Endothelial cell (in vitro differentiated cells): ENCODE measurements around the gene PRG2. TPM values are rescaled to one million over a fixed set of nuclear protein-coding genes. Genes with fewer than 3 reads are reported as not detected.

ENCODE experiments used
- DNase-seq: peaks from one replicate; pipeline ENCODE4 v3.0.0; 2021; ENCODE audit warnings: low spot score
- H3K27ac Mint-ChIP-seq: one replicate; pipeline ENCODE4 v1.8.0; 2021; ENCODE audit warnings: mixed read lengths, inconsistent platforms; ENCODE audit not compliant: unreplicated experiment
- H3K27me3 Mint-ChIP-seq: one replicate; pipeline ENCODE4 v1.8.0; 2021; ENCODE audit warnings: mild to moderate bottlenecking, moderate library complexity, mixed read lengths, inconsistent platforms; ENCODE audit not compliant: unreplicated experiment
- H3K36me3 Mint-ChIP-seq: one replicate; pipeline ENCODE4 v1.8.0; 2021; ENCODE audit warnings: mild to moderate bottlenecking, low read depth, mixed read lengths, inconsistent platforms; ENCODE audit not compliant: unreplicated experiment
- H3K4me1 Mint-ChIP-seq: one replicate; pipeline ENCODE4 v1.8.0; 2021; ENCODE audit warnings: mild to moderate bottlenecking, mixed read lengths, inconsistent platforms; ENCODE audit not compliant: unreplicated experiment
- H3K4me3 Mint-ChIP-seq: one replicate; pipeline ENCODE4 v1.8.0; 2021; ENCODE audit warnings: mild to moderate bottlenecking, mixed read lengths, inconsistent platforms; ENCODE audit not compliant: unreplicated experiment
- H3K9me3 Mint-ChIP-seq: one replicate; pipeline ENCODE4 v1.8.0; 2021; ENCODE audit warnings: mixed read lengths, inconsistent platforms; ENCODE audit not compliant: unreplicated experiment
- total RNA-seq: library from RNA; stranded (reverse); fragmentation: NEBNext Ultra II Directional; extraction: Animal tissue kit (Norgen Biotek cat#: 25700); gene quantifications from one replicate; pipeline ENCODE4 v1.2.1, GENCODE V29; 2021; ENCODE audit not compliant: unreplicated experiment
- TF ChIP-seq, protein P1 (sequence below): fragments of 200-600 bp; sonication (generic); IDR thresholded peaks from one replicate; pipeline ENCODE4 v1.5.0; 2021; ENCODE audit warnings: antibody characterized with exemption; ENCODE audit not compliant: unreplicated experiment

The PRG2 gene
- total RNA-seq, 1 donor from 2014 or later = not detected

DNA sequence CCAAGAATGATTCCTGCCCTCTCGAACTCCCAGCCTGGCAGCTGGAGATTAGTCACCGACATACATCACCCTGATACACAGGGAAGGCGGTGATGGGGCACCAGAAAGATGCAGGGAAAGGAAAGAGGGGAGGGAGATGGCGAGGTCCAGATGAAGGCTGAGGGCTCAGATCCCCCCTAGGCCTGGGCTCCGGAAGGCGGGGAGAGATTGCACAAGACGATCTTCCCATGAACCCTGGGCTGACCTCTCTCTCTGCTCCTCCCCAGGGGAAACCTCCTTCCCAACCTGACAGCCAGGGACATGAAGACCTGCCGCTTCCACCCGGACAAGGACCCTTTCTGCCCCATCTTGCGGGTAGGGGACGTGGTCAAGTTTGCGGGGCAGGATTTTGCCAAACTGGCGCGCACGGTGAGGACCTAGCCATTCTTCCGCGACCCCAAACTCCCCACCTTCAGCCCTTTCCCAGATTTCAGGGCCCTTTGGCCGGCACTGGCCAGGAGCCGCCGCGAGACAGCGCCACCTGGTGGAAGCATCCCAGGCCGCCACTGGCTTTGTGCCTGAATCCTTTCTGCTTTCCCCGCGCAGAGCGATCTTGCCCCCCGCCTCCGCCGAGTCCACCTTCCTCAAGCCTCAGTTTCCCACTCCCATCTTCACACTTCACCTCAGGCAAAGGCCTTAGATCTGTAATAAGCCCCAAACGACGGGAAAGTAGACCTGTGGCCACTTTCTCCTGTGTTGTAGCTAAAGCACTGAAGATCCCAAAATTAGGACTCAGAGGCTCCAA is 40.8 kb downstream of the PRG2 start:
- no peaks in the 10 kb centered on the region for H3K4me1 Mint-ChIP-seq
- H3K9me3 Mint-ChIP-seq = no peaks in the 10 kb centered on the region
- no peaks in the 10 kb centered on the region for H3K36me3 Mint-ChIP-seq
- DNase-seq = peak; percentile 85
- H3K27me3 Mint-ChIP-seq = peaks cover 9% of the 10 kb centered on the region
- H3K27ac Mint-ChIP-seq = no peak overlapping the region
- H3K4me3 Mint-ChIP-seq = no peak overlapping the region
- TF ChIP-seq, protein P1, sequence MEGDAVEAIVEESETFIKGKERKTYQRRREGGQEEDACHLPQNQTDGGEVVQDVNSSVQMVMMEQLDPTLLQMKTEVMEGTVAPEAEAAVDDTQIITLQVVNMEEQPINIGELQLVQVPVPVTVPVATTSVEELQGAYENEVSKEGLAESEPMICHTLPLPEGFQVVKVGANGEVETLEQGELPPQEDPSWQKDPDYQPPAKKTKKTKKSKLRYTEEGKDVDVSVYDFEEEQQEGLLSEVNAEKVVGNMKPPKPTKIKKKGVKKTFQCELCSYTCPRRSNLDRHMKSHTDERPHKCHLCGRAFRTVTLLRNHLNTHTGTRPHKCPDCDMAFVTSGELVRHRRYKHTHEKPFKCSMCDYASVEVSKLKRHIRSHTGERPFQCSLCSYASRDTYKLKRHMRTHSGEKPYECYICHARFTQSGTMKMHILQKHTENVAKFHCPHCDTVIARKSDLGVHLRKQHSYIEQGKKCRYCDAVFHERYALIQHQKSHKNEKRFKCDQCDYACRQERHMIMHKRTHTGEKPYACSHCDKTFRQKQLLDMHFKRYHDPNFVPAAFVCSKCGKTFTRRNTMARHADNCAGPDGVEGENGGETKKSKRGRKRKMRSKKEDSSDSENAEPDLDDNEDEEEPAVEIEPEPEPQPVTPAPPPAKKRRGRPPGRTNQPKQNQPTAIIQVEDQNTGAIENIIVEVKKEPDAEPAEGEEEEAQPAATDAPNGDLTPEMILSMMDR = peak; percentile 92

DNA sequence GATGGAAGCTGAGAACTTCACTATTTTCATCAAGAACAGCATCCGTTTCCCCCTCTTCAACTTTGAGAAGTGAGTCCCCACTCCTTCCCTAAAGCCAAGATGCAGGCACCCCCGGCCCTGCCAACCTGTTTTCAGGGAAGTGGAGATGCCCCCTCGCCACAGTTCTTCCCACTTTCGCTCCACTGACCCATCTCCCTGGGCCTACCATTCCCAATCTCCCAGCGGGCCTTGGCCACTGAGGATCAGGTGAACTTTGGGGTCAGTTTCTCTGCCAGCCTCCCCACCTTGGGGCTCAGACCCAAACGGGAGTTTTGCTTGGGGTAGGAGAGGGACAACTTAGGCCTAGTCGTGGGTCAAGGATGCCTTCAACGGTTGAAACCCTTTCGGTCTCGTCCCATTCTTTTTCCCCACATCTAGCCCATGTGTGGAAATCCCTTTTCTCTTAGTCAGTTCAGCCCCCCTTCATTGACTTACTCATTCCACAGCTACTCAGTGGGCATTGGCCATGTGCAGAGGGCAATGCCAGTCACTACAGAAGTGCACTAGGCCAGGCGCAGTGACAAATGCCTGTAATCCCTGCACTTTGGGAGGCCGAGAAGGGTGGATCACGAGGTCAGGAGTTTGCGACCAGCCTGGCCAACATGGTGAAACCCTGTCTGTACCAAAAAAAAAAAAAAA is 41.7 kb downstream of the PRG2 start:
- no peaks in the 10 kb centered on the region for H3K4me1 Mint-ChIP-seq
- no peaks in the 10 kb centered on the region for H3K9me3 Mint-ChIP-seq
- H3K36me3 Mint-ChIP-seq = no peaks in the 10 kb centered on the region
- TF ChIP-seq, protein P1 = no peak
- H3K27me3 Mint-ChIP-seq = peaks cover 7% of the 10 kb centered on the region
- no peak for DNase-seq
- no peak overlapping the region for H3K27ac Mint-ChIP-seq
- no peak overlapping the region for H3K4me3 Mint-ChIP-seq

DNA sequence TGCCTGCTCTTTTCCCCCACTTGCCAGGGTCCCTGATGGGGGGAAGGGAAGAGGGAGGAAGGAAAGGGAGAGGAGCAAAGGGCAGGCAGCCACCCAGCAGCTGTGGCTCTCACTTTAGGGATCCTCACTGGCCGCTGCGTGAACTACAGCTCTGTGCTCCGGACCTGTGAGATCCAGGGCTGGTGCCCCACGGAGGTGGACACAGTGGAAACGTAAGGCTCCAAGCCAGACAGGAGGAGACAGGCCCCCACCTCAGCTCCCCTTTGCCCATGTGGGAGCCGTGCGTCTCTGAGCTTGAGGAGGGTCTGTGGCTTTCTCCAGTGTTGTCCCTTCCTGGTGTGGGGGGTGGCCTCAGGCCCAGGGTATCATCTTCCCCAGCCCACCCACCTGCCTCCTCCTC is 42.4 kb downstream of the PRG2 start:
- no peaks in the 10 kb centered on the region for H3K36me3 Mint-ChIP-seq
- H3K9me3 Mint-ChIP-seq = no peaks in the 10 kb centered on the region
- DNase-seq = no peak
- TF ChIP-seq, protein P1 = no peak
- no peak overlapping the region for H3K27ac Mint-ChIP-seq
- no peaks in the 10 kb centered on the region for H3K4me1 Mint-ChIP-seq
- peaks cover 5% of the 10 kb centered on the region for H3K27me3 Mint-ChIP-seq
- H3K4me3 Mint-ChIP-seq = no peak overlapping the region

DNA sequence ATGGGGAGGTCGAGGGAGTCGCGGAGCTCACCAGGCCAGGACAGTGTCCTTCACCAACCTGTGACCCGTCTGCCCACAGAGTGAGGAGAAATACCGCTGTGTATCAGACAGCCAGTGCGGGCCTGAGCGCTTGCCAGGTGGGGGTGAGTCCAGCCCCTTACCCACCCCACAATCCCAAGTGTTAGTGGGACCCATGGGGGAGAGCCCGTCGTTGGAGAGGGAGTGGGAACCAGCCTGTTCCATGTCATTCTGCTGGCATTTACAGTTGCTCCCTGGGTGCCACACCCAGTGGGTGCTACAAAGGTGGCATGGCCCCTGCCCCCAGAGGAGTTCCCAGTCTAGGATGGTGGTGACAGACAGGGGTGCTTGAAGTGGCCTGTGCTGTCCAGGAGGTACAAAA is 43.1 kb downstream of the PRG2 start:
- no peak for DNase-seq
- TF ChIP-seq, protein P1 = no peak
- Mint-ChIP-seq H3K4me1 (no peaks in the 10 kb centered on the region), H3K4me3 (no peak overlapping the region), H3K27me3 (peaks cover 5% of the 10 kb centered on the region), H3K36me3 (no peaks in the 10 kb centered on the region), H3K9me3 (no peaks in the 10 kb centered on the region), H3K27ac (no peak overlapping the region)
